ENCODE data around the gene GPATCH1.

Gene GPATCH1

GRCh38 chr19:33050110-33050509 is 30.9 kb upstream of the GPATCH1 start:
- Histone ChIP-seq H3K4me3 (ENCODE audit: low read length) (no peak overlapping the region), H3K4me1 (ENCODE audit: low read length) (no peaks in the 10 kb centered on the region)
- TF ChIP-seq EZH2 (optimal IDR thresholded peaks at IDR 0.05; ENCODE audit: low read depth, low read length) (no peak), EZH2phosphoT487 (IDR thresholded peaks at IDR 0.05; ENCODE audit: low read length) (no peak), CTCF (IDR thresholded peaks at IDR 0.05; ENCODE audit: low read length) (no peak)

GRCh38 chr19:33052352-33052972 is 28.5 kb upstream of the GPATCH1 start:
- Histone ChIP-seq H3K36me3 (replicated peaks; ENCODE audit: insufficient read depth, low read length) (no peaks in the 10 kb centered on the region), H4K20me1 (ENCODE audit: insufficient read depth, low read length) (no peaks in the 10 kb centered on the region), H3K4me1 (ENCODE audit: low read length) (no peaks in the 10 kb centered on the region), H3K27ac (ENCODE audit: low read length) (no peak overlapping the region), H2AFZ (ENCODE audit: low read length) (no peak overlapping the region), H3K4me2 (ENCODE audit: low read depth, low read length) (no peak overlapping the region), H3K9me3 (replicated peaks; ENCODE audit: insufficient read depth, low read length) (no peaks in the 10 kb centered on the region), H3F3A (ENCODE audit: insufficient read depth, low read length) (no peaks in the 10 kb centered on the region), H3K27me3 (replicated peaks; ENCODE audit: insufficient read depth, low read length) (no peaks in the 10 kb centered on the region), H3K9me2 (replicated peaks; ENCODE audit: insufficient read depth, low read length) (no peaks in the 10 kb centered on the region), H3K79me2 (ENCODE audit: low read length) (peaks cover 44% of the 10 kb centered on the region), H3K9ac (ENCODE audit: low read length) (no peak overlapping the region), H3K4me3 (ENCODE audit: low read length) (no peak overlapping the region)
- DNase-seq, result no peak
- TF ChIP-seq CTCF (IDR thresholded peaks at IDR 0.05; ENCODE audit: low read length) (no peak), EZH2phosphoT487 (IDR thresholded peaks at IDR 0.05; ENCODE audit: low read length) (no peak), EZH2 (optimal IDR thresholded peaks at IDR 0.05; ENCODE audit: low read depth, low read length) (no peak)

More at GRCh38 chr19:33050110-33050509, 30.9 kb upstream of the GPATCH1 start:
- no peak for DNase-seq
- Histone ChIP-seq H3K9me2 (replicated peaks; ENCODE audit: insufficient read depth, low read length) (no peaks in the 10 kb centered on the region), H3K36me3 (replicated peaks; ENCODE audit: insufficient read depth, low read length) (no peaks in the 10 kb centered on the region), H2AFZ (ENCODE audit: low read length) (no peak overlapping the region), H3F3A (ENCODE audit: insufficient read depth, low read length) (no peaks in the 10 kb centered on the region), H3K27ac (ENCODE audit: low read length) (no peak overlapping the region), H3K27me3 (replicated peaks; ENCODE audit: insufficient read depth, low read length) (no peaks in the 10 kb centered on the region), H4K20me1 (ENCODE audit: insufficient read depth, low read length) (no peaks in the 10 kb centered on the region), H3K9ac (ENCODE audit: low read length) (no peak overlapping the region), H3K9me3 (replicated peaks; ENCODE audit: insufficient read depth, low read length) (no peaks in the 10 kb centered on the region), H3K79me2 (ENCODE audit: low read length) (peaks cover 41% of the 10 kb centered on the region), H3K4me2 (ENCODE audit: low read depth, low read length) (no peak overlapping the region)

- H3K9ac ChIP-seq (ENCODE audit: low read length), result no peak overlapping the region
- H3K4me1 ChIP-seq (ENCODE audit: low read length), result no peaks in the 10 kb centered on the region
- H3K4me3 ChIP-seq (ENCODE audit: low read length), result no peak overlapping the region
- no peak overlapping the region for H2AFZ ChIP-seq (ENCODE audit: low read length)
- no peaks in the 10 kb centered on the region for H3K36me3 ChIP-seq (replicated peaks; ENCODE audit: insufficient read depth, low read length)
- TF ChIP-seq EZH2 (optimal IDR thresholded peaks at IDR 0.05; ENCODE audit: low read depth, low read length), result no peak
- TF ChIP-seq CTCF (IDR thresholded peaks at IDR 0.05; ENCODE audit: low read length), result no peak
- no peak for TF ChIP-seq EZH2phosphoT487 (IDR thresholded peaks at IDR 0.05; ENCODE audit: low read length)
- no peak for DNase-seq
- H3K27me3 ChIP-seq (replicated peaks; ENCODE audit: insufficient read depth, low read length), result no peaks in the 10 kb centered on the region
- H4K20me1 ChIP-seq (ENCODE audit: insufficient read depth, low read length), result no peaks in the 10 kb centered on the region
- H3K9me3 ChIP-seq (replicated peaks; ENCODE audit: insufficient read depth, low read length), result no peaks in the 10 kb centered on the region
- no peaks in the 10 kb centered on the region for H3F3A ChIP-seq (ENCODE audit: insufficient read depth, low read length)
- H3K4me2 ChIP-seq (ENCODE audit: low read depth, low read length), result no peak overlapping the region
- peaks cover 40% of the 10 kb centered on the region for H3K79me2 ChIP-seq (ENCODE audit: low read length)
- no peaks in the 10 kb centered on the region for H3K9me2 ChIP-seq (replicated peaks; ENCODE audit: insufficient read depth, low read length)
- no peak overlapping the region for H3K27ac ChIP-seq (ENCODE audit: low read length)
These were observed 26.4 kb upstream of the GPATCH1 start for GRCh38 chr19:33054623-33055022.
